Sigmoid colon (tissue), 4 donors: Measurements from ENCODE around the gene CCDC60.

Experiments used
- EP300 ChIP-seq, 4 donors: sonication (generic); formaldehyde crosslinking; IDR thresholded peaks; one replicate each; pipeline ENCODE4 v1.6.1; 2017; ENCODE audit warnings: antibody characterized with exemption in 4 of 4
- POLR2A ChIP-seq, 2 donors: fragments of 450-650 bp; IDR thresholded peaks; one replicate each; pipeline ENCODE4 v1.6.1; 2016; ENCODE audit warnings: antibody characterized with exemption in 2 of 2, mild to moderate bottlenecking in 2 of 2, moderate library complexity in 2 of 2
- TF ChIP-seq, protein P1 (sequence below), 4 experiments: fragments of 450-650 bp in 3 of 4; fragments of 200-600 bp in 1 of 4; IDR thresholded peaks; one replicate each; pipeline ENCODE4 v1.5.1; 2016 to 2019; ENCODE audit warnings: antibody characterized with exemption in 4 of 4, mild to moderate bottlenecking in 3 of 4, moderate library complexity in 2 of 4

DNA sequence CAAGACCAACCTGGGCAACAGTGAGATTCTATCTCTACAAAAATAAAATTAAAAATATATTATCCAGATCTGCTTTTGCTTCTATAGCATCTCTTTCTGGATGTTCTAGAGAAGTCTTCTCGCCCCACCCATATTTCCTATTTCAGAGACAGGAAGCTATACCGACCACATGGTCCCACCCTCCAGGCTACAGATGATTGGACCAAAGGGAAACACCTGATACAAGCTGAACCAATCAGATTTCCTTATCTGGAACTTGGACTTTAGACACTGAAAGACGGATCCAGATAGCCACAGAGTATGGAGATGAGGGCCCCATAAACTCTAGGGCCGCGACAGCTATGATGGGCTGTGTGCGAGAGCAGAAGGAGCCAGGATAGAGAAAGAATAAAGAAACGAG lies 48.7 kb downstream of the CCDC60 start:
- TF ChIP-seq POLR2A (IDR thresholded peaks at IDR 0.05): no peak
- TF ChIP-seq, protein P1, sequence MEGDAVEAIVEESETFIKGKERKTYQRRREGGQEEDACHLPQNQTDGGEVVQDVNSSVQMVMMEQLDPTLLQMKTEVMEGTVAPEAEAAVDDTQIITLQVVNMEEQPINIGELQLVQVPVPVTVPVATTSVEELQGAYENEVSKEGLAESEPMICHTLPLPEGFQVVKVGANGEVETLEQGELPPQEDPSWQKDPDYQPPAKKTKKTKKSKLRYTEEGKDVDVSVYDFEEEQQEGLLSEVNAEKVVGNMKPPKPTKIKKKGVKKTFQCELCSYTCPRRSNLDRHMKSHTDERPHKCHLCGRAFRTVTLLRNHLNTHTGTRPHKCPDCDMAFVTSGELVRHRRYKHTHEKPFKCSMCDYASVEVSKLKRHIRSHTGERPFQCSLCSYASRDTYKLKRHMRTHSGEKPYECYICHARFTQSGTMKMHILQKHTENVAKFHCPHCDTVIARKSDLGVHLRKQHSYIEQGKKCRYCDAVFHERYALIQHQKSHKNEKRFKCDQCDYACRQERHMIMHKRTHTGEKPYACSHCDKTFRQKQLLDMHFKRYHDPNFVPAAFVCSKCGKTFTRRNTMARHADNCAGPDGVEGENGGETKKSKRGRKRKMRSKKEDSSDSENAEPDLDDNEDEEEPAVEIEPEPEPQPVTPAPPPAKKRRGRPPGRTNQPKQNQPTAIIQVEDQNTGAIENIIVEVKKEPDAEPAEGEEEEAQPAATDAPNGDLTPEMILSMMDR (IDR thresholded peaks at IDR 0.05): no peak
- TF ChIP-seq EP300 (IDR thresholded peaks at IDR 0.05): no peak
